GM12801 (cell line): ENCODE measurements around the gene MMP12.

ENCODE experiments used
- TF ChIP-seq, protein P1 (sequence below): IDR thresholded peaks from one replicate; pipeline ENCODE4 v1.5.1; 2011; ENCODE audit warnings: control low read depth; ENCODE audit not compliant: insufficient read length; ENCODE audit errors: extremely low read depth

MMP12 gene

DNA sequence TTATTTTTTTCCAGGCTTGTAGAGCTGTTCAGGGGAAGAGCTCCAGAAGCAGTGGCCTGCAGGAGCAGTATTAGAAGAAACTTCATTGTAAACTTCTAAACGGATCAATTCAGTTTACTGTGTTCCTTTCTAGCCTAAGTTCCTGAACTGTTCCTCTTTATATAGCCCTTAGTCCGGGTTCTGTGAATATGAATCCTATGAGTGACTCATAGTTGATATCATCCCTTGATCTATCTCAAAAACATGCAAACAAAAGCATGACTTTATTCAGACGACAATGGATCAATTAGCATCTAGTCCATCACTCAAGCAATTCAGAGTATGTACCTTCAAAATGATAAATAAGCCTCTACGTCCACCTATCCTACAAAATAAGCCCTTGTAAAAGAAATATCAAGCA, at the start of gene MMP12:
TSS of gene MMP12 (minus strand) at position 131 of the 400 bp plus-strand sequence. CDS start at position 86, 45 bp downstream.
- TF ChIP-seq, protein P1, sequence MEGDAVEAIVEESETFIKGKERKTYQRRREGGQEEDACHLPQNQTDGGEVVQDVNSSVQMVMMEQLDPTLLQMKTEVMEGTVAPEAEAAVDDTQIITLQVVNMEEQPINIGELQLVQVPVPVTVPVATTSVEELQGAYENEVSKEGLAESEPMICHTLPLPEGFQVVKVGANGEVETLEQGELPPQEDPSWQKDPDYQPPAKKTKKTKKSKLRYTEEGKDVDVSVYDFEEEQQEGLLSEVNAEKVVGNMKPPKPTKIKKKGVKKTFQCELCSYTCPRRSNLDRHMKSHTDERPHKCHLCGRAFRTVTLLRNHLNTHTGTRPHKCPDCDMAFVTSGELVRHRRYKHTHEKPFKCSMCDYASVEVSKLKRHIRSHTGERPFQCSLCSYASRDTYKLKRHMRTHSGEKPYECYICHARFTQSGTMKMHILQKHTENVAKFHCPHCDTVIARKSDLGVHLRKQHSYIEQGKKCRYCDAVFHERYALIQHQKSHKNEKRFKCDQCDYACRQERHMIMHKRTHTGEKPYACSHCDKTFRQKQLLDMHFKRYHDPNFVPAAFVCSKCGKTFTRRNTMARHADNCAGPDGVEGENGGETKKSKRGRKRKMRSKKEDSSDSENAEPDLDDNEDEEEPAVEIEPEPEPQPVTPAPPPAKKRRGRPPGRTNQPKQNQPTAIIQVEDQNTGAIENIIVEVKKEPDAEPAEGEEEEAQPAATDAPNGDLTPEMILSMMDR: no peak

DNA sequence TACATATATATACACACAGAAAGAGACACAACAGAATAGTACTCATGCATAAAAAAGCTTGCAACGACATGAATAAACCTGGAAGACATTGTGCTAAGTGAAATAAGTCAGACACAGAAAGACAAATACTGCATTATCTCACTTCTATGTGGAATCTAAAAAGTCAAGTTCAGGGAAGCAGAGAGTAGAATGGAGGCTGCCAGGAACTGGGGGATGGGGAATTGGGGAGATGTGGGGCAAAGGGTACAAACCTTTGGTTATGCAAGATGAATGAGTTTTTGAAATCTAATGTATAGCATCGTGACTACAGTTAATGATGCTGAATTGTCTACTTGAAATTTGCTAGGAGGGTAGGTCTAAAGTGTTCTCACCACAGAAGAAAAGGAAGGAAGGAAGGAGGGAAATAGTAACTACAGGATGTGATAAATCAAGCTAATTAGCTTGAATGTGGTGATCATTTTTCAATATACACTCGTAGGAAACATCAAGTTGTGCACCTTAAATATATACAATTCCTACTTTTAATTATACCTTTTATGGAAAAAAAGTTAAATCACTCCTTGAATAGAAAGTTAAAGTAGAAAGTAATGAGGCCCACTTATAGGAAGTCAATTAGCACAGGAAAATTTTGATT, 46.9 kb upstream of the MMP12 start:
- TF ChIP-seq, protein P1: no peak

DNA sequence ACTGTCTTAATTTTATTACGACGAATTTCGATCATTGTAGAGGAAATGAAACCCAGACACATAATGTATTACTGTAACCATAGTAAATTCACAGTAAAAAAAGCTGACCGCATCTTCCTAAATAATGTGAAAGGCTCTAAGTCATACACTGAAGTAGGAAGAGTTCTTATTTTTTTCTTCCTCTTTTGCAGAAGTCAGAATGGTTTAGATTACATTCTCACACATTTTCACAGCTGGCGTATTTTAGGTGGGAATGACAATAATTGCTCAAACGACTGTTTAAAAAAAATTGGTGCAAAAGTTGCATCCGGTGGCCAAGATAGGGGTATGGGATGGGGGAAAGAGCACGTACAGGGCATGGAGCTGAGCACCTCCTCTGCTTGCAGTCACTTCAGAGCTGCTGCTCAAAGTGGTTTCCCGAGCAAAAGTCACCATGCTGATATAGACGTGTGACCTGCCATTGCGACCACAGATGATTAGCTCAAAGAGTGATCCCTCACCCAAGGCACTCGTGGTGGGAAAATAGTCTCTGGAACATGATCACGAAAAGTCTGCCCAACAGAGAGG, 45.4 kb upstream of the MMP12 start:
- TF ChIP-seq, protein P1: no peak

DNA sequence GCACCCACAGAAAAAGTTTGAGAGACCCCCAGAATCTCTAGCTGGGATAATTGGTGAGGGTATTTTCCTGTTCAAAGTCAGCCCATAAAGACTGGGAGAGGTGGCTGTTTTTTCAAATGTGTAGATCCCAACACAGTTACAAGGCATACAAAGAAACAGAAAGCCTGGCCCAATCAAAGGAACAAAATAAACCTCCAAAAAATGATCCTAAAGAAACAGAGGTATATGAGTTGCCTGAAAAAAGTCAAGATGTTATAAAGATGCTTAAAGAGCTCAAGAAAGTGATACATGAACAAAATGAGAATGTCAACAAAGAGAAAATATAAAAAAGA, 40.2 kb upstream of the MMP12 start:
- TF ChIP-seq, protein P1: no peak

DNA sequence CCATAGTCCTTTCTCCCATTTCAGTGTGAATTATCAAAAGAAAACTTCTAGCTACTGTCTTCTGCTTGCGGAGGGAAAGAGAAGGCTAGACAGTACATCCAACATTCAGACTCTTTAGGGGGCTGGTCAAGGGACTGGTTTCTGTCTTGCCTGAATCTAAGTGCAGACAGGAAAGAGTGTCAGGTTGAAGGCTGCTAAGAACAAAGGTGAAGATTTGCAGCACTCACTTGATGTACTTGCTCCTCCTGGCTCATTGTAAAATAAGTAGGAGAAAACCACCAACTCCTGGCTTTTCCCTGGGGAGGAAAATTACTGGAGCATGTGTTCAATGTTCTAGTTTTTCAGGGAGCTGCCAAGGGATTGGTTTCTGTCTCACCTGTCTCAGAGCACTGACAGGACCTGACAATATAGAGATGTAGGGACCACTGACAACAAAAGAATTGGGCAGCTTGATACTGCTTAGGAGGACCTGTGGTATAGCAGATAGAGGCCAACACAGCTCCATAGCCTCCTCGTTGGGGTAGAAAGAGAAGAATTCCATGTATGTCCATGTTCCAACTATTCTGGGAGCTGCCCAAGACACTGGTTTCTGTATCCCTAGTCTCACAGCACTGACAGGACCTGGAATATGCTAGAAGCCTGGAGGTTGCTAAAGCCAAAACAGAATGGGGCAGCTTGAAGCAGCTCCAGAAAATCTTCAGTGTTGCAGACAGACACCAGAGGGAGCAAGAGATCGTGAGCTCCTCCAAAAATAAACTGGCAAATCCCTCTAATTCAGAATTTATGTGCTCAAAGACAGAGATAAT, 39.7 kb upstream of the MMP12 start:
- TF ChIP-seq, protein P1: no peak

DNA sequence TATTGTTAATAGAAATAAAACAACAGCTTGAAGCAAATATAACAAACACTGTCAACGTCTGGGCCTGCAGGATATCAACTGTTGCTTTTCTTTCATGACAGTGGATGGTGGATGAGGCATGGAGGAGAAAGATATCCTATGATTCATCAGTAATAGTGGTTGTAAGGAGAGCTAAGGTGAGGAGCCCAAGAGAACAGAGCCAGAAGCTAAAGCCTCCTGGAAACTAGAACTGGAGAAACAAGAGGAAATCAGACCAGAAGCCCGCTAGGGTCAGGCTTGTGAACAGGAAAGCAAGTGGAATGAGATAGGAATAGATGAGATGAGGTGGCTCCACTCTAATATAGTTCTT, 37.7 kb upstream of the MMP12 start:
- TF ChIP-seq, protein P1: no peak

DNA sequence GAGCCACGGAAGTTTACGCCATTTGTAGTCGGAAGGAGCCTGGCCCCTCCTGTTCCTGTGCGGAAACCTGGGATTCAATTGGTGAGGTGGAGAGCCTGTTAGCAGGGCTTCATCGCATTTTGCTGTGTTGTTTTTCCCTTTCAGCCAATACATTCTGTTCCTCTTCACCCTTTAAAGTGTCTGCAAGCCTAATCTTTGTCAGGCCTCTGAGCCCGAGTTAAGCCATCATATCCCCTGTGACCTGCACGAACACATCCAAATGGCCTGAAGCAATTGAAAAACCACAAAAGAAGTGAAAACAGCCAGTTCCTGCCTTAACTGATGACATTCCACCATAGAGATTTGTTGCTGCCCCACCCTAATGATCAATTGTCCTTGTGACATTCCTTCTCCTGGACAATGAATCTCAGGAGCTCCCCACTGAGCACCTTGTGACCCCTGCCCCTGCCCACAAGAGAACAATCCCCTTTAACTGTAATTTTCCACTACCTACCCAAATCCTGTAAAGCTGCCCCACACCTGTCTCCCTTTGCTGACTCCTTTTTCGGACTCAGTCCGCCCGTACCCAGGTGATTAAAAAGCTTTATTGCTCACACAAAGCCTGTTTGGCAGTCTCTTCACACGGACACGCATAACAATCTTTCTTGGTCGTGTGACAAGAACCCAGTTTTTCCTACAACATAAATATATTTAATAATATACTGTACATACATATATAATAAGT, 37.1 kb upstream of the MMP12 start:
- TF ChIP-seq, protein P1: no peak
